Caki2 (cell line): ENCODE data around the gene TUBA1C. TPM values are rescaled to one million over a fixed set of nuclear protein-coding genes. Genes with fewer than 3 reads are reported as not detected.

Experiments used
- total RNA-seq: library from RNA; depleted of rRNA; stranded (reverse); fragments of >200 nt; shearing (Covaris generic); gene quantifications from 2 replicates; pipeline ENCODE4 v1.2.3, GENCODE V29; 2014; ENCODE audit warnings: low replicate concordance; rRNA removed

TUBA1C gene
- total RNA-seq, 1 experiment from 2014 or later: 799 TPM

Other genes with a start within 250 kb of the TUBA1C start
- 107 and 124 TPM in 2 replicates for gene PRKAG1, start 246.3 kb upstream of the TUBA1C start, total RNA-seq
- gene KMT2D, start 204.3 kb upstream of the TUBA1C start, total RNA-seq: 10.7 and 15.2 TPM in 2 replicates
- gene RHEBL1, start 195.1 kb upstream of the TUBA1C start, total RNA-seq: 0.81 and 4.3 TPM in 2 replicates
- not detected in 2 replicates for gene DHH, start 170.3 kb upstream of the TUBA1C start, total RNA-seq
- gene LMBR1L, start 154.2 kb upstream of the TUBA1C start, total RNA-seq: 9.3 and 66.5 TPM in 2 replicates
- gene TUBA1B, start 133.7 kb upstream of the TUBA1C start, total RNA-seq: 3,617 and 4,414 TPM in 2 replicates
- 595 and 654 TPM in 2 replicates for gene TUBA1A, start 76.0 kb upstream of the TUBA1C start, total RNA-seq
- 7.8 TPM in 1 of 2 replicates, not detected in the other for gene PRPH, start 30.1 kb downstream of the TUBA1C start, total RNA-seq
- gene TROAP, start 58.2 kb downstream of the TUBA1C start, total RNA-seq: 12.0 and 41.5 TPM in 2 replicates
- gene C1QL4, start 72.1 kb downstream of the TUBA1C start, total RNA-seq: 25.7 and 31.2 TPM in 2 replicates
- gene DNAJC22, start 81.8 kb downstream of the TUBA1C start, total RNA-seq: 22.0 and 23.6 TPM in 2 replicates
- 63.0 and 91.4 TPM in 2 replicates for gene SPATS2, start 102.4 kb downstream of the TUBA1C start, total RNA-seq